ENCODE results near the gene FRMPD4. TPM values are rescaled to one million over a fixed set of nuclear protein-coding genes. Genes with fewer than 3 reads are reported as not detected.

Gene FRMPD4
- total RNA-seq, 1 experiment from 2014 or later = 1.4 TPM

DNA sequence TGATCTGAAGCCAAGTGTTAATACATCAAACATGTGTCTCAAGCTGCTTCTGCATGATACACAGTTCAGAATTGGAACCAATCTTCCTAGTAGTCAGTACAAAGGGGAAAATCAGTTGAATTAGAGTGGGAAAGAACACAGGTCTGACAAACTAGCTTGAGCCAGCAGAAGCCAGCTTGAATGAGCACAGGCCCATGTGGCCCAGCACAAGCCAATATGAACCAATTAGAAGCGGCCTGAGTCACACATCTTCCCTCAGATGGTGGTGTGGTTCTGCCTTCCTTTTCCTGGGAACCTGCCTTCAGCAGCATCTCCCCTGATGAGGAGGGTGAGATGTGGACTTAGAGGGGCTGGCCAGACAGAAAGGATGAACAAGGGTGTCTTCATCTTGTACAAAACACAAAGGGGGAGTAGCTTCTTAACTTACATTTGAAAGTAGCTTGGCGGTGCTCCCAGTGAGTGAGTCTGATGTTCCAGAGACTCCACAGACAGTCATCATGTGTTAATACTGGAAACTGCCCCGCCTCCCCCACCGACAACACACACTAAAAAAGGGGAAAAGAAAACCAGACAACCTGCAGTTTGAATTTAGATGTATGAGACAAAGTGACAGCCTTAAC is 72.0 kb downstream of the FRMPD4 start (continued):
- TF ChIP-seq AFF4 (CRISPR knock-in tag; IDR thresholded peaks at IDR 0.05; ENCODE audit: borderline replicate concordance) (no peak), GRHL2 (CRISPR knock-in tag; IDR thresholded peaks at IDR 0.05; ENCODE audit: insufficient replicate concordance, severe bottlenecking) (no peak), NR3C1 (CRISPR knock-in tag; conservative IDR thresholded peaks at IDR 0.05; ENCODE audit: low read depth) (no peak)
- TF ChIP-seq, protein P1, sequence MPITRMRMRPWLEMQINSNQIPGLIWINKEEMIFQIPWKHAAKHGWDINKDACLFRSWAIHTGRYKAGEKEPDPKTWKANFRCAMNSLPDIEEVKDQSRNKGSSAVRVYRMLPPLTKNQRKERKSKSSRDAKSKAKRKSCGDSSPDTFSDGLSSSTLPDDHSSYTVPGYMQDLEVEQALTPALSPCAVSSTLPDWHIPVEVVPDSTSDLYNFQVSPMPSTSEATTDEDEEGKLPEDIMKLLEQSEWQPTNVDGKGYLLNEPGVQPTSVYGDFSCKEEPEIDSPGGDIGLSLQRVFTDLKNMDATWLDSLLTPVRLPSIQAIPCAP (CRISPR knock-in tag; IDR thresholded peaks at IDR 0.05) = no peak
- TF ChIP-seq, protein P2, sequence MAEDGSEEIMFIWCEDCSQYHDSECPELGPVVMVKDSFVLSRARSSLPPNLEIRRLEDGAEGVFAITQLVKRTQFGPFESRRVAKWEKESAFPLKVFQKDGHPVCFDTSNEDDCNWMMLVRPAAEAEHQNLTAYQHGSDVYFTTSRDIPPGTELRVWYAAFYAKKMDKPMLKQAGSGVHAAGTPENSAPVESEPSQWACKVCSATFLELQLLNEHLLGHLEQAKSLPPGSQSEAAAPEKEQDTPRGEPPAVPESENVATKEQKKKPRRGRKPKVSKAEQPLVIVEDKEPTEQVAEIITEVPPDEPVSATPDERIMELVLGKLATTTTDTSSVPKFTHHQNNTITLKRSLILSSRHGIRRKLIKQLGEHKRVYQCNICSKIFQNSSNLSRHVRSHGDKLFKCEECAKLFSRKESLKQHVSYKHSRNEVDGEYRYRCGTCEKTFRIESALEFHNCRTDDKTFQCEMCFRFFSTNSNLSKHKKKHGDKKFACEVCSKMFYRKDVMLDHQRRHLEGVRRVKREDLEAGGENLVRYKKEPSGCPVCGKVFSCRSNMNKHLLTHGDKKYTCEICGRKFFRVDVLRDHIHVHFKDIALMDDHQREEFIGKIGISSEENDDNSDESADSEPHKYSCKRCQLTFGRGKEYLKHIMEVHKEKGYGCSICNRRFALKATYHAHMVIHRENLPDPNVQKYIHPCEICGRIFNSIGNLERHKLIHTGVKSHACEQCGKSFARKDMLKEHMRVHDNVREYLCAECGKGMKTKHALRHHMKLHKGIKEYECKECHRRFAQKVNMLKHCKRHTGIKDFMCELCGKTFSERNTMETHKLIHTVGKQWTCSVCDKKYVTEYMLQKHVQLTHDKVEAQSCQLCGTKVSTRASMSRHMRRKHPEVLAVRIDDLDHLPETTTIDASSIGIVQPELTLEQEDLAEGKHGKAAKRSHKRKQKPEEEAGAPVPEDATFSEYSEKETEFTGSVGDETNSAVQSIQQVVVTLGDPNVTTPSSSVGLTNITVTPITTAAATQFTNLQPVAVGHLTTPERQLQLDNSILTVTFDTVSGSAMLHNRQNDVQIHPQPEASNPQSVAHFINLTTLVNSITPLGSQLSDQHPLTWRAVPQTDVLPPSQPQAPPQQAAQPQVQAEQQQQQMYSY (CRISPR knock-in tag; IDR thresholded peaks at IDR 0.05) = no peak

GRCh38 chrX:12210971-12211370 is 72.7 kb downstream of the FRMPD4 start:
- Mint-ChIP-seq H3K27me3 (ENCODE audit: low read depth) (no peaks in the 10 kb centered on the region), H3K4me3 (no peak overlapping the region), H3K9me3 (no peaks in the 10 kb centered on the region), H3K27ac (no peak overlapping the region), H3K4me1 (peaks cover 5% of the 10 kb centered on the region; the same call in 1 of the 2 replicates), H3K36me3 (no peaks in the 10 kb centered on the region)
- CTCF ChIA-PET = no interaction called here
- no peak for DNase-seq (ENCODE audit: low spot score)
- no peak for ATAC-seq
- POLR2A ChIA-PET = no interaction called here
- TF ChIP-seq ZNF138 (CRISPR knock-in tag; conservative IDR thresholded peaks at IDR 0.05) (no peak), PREB (CRISPR knock-in tag; IDR thresholded peaks at IDR 0.05; ENCODE audit: borderline replicate concordance) (no peak), TEAD1 (CRISPR knock-in tag; IDR thresholded peaks at IDR 0.05) (no peak), E2F5 (CRISPR knock-in tag; IDR thresholded peaks at IDR 0.05) (no peak), GTF2I (CRISPR knock-in tag; conservative IDR thresholded peaks at IDR 0.05) (no peak), ZNF263 (CRISPR knock-in tag; IDR thresholded peaks at IDR 0.05; ENCODE audit: low read depth) (no peak), ATF2 (CRISPR knock-in tag; IDR thresholded peaks at IDR 0.05; ENCODE audit: borderline replicate concordance, low read depth) (no peak), ZNF317 (CRISPR knock-in tag; IDR thresholded peaks at IDR 0.05; ENCODE audit: borderline replicate concordance, low read depth) (no peak)
- TF ChIP-seq, protein P3, sequence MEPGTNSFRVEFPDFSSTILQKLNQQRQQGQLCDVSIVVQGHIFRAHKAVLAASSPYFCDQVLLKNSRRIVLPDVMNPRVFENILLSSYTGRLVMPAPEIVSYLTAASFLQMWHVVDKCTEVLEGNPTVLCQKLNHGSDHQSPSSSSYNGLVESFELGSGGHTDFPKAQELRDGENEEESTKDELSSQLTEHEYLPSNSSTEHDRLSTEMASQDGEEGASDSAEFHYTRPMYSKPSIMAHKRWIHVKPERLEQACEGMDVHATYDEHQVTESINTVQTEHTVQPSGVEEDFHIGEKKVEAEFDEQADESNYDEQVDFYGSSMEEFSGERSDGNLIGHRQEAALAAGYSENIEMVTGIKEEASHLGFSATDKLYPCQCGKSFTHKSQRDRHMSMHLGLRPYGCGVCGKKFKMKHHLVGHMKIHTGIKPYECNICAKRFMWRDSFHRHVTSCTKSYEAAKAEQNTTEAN (CRISPR knock-in tag; IDR thresholded peaks at IDR 0.05) = no peak
- TF ChIP-seq, protein P4, sequence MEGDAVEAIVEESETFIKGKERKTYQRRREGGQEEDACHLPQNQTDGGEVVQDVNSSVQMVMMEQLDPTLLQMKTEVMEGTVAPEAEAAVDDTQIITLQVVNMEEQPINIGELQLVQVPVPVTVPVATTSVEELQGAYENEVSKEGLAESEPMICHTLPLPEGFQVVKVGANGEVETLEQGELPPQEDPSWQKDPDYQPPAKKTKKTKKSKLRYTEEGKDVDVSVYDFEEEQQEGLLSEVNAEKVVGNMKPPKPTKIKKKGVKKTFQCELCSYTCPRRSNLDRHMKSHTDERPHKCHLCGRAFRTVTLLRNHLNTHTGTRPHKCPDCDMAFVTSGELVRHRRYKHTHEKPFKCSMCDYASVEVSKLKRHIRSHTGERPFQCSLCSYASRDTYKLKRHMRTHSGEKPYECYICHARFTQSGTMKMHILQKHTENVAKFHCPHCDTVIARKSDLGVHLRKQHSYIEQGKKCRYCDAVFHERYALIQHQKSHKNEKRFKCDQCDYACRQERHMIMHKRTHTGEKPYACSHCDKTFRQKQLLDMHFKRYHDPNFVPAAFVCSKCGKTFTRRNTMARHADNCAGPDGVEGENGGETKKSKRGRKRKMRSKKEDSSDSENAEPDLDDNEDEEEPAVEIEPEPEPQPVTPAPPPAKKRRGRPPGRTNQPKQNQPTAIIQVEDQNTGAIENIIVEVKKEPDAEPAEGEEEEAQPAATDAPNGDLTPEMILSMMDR (IDR thresholded peaks at IDR 0.05) = no peak

Data from WTC11 (cell line).